Measurements from ENCODE around the gene ASXL1.
"Not testable (repeated sequence)": the region's sequence is repeated elsewhere in the genome, so short reads cannot be mapped to it uniquely, and the experiment has no call there.

The ASXL1 gene

DNA sequence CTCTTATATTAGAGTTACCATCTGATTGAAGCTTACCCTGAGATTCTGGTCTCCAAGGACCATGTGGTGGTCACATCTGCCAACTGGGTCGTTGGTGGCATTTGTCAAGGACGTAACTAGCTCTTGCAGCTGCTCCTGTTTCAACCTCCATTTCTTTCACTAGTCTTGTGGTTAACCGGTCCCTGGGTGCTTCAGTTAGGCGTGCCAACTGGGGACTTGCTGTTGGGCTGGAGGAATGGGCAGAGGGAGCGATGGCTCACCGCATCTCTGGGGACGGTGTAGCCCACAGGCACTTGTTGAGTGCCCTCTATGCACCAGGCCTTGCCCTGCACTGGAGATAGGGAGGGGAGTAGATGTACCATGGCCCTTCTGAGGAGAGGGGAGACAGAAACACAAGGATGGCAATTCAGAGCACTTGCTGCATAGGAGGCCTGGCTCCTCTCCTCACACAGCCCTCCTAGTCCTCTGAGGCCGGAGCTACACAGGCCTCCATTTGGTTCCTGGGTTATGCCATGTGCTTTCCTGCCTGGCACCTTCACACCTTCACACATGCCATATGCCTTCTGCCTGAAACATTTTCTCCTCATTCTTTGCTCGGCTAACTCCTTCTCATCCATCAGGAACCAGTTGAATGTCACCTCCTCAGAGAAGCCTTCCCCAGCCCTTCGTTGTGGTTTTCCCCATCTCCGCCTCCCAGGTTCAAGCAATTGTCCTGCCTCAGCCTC lies 20.0 kb upstream of the ASXL1 start:
- DNase-seq = no peak

GRCh38 chr20:32338665-32339064 lies 19.5 kb upstream of the ASXL1 start:
- DNase-seq = no peak

DNA sequence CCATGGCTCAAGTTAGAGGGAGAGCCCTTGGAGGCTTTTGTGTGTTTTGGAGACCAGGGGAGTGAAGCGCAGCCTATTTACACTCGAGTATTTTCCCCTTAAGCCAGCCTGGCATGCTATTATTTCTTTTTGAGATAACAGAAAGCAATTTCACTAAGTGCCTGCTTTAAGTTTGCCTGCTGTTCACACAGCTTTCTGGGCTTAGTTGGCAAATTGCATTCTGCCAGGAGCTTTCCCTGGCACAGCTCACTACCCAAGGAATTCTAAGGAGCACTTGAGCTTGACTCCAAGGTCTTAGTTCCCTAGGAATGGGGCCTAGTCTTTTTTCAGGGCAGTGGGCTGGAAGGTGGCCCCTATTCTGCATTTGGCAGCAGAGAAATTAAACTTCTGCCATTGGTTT lies 19.0 kb upstream of the ASXL1 start:
- no peak for DNase-seq

DNA sequence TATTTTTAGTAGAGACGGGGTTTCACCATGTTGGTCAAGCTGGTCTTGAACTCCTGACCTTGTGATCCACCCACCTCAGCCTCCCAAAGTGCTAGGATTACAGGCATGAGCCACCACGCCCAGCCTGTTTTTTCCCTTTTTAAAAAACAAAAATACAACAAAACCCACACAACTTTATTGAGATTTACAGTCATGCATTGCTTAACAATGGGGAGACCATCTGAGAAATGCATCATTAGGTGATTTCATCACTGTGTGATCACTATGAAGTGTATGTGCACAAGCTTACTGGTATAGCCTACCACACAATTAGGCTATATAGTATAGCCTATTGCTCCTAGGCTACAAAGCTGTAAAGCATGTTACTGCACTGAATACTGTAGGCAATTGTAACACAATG lies 17.1 kb upstream of the ASXL1 start:
- DNase-seq = not testable (repeated sequence)

- DNase-seq = no peak
These were observed 14.7 kb upstream of the ASXL1 start for GRCh38 chr20:32343439-32343838.

DNA sequence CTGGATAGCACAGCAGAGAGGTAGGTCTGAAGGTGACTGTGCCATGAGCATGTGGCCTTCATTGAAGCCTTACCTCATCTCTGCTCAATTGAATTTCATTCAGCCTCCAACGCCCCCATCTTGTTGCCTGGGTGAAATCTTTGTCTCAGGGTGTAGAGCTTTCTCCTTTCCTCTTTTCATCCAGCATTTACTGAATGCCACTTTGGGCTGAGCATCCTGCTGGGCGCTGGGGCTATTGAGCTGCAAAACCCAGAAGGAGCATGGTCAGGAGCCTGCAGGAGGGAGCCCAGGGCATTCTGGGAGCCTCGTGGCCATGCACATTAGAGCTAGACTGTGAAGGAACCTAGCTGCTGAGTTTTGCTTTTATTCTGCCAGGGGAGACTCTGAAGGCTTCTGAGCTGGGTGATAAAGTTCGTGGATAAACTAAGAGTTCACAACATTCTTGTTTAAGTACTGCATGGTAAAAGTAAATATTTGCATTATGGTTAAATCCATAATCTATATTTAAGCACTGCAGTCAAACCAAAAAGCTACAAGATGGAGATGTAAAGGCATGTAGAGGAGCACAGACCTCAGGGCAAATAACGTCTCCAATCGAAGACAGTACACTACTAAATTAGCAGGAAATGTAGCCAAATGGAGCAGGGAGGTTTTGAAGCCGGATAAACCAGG lies 13.2 kb upstream of the ASXL1 start:
- DNase-seq = no peak

- DNase-seq = no peak
These were observed 9.9 kb upstream of the ASXL1 start for GRCh38 chr20:32348207-32348606.

GRCh38 chr20:32350421-32350820 lies 7.7 kb upstream of the ASXL1 start:
- DNase-seq = no peak

- DNase-seq = no peak
These were observed 5.9 kb upstream of the ASXL1 start for GRCh38 chr20:32352121-32352720.

- DNase-seq = no peak
These were observed 4.2 kb upstream of the ASXL1 start for GRCh38 chr20:32353848-32354496.

DNA sequence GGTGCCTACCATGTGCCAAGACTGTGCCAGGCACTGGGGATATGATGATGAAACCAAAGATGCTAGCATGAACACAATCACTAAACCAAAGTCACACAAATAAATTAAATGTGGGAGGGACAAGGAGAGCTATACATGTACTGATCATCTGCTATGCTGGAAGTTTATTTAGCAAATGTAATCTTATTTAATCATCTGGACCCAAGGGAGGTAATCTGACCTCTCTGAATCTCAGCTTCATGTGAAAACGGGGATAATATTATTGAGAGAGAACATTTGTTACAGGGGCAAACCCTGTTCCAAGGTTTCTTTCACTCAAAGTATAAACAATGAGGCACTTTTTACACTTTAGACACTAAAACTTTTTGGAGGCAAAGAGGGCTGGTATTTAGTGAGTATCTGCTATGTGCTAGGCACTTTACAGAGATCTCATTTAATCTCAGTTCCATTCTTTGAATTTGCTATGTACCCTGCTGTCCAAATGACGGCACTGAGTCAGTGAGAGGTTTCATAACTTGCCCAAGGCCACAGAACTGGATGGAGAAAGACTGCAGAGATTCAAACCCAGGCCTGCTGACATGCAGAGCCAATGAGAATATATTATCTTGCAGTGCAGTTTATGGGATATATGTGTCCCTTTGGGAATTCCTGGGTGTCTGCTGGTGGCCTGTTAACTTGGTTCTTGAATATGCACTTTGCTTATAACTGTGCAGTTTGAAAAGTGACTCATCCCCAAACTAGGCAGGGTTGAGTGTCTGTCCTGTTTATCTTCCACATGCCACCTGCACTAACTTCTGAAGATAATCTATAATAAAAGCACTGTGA lies 3.3 kb upstream of the ASXL1 start:
- DNase-seq = no peak

DNA sequence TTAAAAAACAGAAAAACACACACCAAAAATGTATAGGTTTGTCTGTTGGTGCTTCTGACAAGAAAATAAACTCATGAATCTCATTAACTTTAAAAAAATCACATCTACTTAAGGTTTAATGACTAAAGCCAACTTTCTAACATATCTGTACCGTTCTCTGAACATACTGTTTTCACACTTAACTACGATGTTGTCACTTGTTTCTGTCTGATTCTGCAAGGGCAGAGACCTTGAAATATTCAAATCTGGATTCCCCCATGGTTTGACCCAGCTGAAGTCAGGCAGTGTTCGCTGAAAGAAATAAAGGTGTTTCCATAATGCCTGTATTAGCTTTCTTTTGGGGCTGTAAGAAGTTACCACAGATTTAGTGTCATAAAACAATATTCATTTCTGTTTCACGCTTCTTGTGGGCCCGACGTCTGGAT lies 2.7 kb upstream of the ASXL1 start:
- no peak for DNase-seq

DNA sequence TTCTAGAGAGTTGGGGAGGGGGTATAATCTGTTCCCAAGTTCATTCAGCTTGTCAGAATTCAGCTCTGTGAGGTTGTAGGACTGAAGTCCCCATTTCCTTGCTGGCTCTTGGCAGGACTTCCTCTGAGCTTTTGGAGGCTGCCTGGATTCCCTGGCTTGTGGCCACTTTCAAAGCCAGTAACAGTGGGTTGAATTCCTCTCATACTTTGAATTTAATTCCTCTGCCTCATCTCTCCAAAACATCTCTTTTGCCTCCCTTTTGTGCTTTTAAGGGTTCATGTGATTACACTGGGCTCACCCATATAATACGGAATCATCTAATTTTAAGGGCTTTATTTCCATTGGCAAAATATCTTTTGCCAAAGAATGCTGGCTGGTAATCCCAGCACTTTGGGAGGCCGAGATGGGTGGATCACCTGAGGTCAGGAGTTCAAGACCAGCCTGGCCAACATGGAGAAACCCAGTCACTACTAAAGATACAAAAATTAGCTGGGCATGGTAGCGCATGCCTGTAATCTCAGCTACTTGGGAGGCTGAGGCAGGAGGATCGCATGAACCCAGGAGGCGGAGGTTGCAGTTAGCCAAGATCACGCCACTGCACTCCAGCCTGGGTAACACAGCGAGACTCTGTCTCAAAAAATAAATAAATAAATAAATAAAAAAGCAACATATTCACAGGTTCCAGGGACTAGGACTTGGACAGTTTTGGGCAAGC lies 2.1 kb upstream of the ASXL1 start:
- not testable (repeated sequence) for DNase-seq

GRCh38 chr20:32356622-32357374 lies 1.3 kb upstream of the ASXL1 start:
- DNase-seq = no peak

- DNase-seq = no peak
These were observed 709 bp upstream of the ASXL1 start for GRCh38 chr20:32357375-32357868.

- DNase-seq = no peak
These were observed 426 bp downstream of the ASXL1 start for GRCh38 chr20:32358632-32358882.

DNA sequence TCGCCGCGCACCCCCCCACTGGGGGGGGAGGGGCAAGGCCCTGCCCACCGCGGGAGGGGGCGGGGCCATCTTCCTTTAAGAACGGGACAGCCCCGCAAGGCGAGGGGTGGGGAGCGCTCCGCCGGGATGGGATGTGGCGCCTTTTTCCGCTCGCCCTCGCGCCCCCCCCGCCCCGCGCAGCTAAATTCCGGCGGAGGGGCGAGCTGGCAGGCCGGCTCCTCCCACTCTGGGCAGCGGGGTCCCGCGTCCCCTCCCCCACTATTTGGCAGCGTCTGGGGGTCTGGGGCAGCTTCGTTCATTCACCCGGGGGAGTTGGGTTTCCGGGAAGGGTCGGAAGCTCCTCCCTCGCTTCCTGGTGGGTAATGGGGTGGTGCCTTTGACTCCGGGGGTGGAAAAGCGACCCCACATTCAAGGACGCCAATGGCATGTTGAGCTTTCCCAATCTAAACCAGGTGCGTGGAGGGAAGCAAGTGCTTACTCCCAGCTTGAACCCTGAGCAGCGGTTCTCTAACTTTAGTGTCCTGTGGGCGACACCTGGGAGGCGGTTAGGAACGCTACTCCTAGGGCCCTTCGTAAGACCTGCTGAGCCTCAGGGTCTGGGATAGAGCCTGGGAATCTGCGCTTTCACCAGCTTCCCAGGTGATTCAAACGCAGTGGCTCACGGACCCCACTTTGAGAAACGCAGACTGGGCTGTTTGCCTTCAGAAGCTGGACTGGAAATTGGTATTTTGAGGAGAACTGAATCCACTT lies 927 bp downstream of the ASXL1 start:
- no peak for DNase-seq

DNA sequence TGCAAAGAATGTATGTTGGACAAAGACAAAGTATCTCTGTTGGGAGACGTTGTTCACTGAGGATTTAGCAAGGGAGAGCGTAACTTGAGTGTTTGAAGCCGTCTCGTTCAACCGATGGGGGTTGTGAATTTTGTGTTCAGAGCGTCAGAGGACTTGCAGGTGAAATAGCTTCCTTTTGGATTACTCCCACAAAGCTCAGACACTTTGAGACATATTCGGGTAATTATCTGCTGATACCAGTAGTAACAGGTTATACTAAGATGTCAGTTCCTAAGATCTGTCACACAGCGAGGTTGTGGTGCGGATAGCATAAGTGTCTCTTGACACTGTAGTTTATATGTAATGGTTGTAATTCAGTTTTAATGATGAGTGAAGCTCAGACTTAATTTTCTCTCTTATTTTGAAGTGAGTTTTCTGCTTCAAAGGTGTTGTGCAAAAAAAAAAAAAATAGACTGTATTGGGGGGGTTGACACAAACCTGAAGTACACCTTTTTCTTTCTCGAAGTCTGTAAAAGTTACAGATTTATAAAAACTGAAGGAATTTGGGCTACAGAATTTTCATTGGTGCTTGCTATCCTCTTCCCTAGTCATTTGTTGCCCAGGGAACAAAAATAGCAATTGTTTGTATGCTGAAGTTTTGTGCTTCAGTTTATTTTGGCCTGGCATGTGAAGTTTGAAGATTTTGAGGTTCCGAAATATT lies 1.7 kb downstream of the ASXL1 start:
- DNase-seq = no peak

DNA sequence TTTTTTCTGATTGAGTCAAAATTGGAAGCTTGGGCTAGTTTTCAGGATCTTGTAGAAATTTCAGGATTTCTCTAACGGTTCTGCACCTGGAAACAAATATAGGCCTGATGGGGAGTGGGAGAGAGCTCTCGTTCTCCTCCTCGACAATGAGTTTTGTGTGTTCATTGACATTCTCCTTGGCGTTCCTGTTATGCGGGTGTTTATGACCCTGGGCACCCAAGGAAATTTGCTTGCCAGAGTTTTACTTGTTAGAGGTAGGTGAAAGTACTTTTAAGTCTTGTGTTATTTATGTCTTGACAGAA lies 2.2 kb downstream of the ASXL1 start:
- DNase-seq = no peak

GRCh38 chr20:32362901-32363364 lies 4.8 kb downstream of the ASXL1 start:
- DNase-seq = no peak

Measured in cerebellar nuclear complex (tissue), 1 donor.